HG02840 (cell line): ENCODE data around the gene HAUS8.
"Not testable (repeated sequence)": the region's sequence is repeated elsewhere in the genome, so short reads cannot be mapped to it uniquely, and the experiment has no call there.

Experiments
- ATAC-seq: cut with Tn5 transposase; IDR thresholded peaks from one replicate; pipeline ENCODE4 v1.9.1; 2021; ENCODE audit warnings: mild to moderate bottlenecking, moderate library complexity, moderate number of reproducible peaks; ENCODE audit not compliant: unreplicated experiment, low FRiP score

The HAUS8 gene

DNA sequence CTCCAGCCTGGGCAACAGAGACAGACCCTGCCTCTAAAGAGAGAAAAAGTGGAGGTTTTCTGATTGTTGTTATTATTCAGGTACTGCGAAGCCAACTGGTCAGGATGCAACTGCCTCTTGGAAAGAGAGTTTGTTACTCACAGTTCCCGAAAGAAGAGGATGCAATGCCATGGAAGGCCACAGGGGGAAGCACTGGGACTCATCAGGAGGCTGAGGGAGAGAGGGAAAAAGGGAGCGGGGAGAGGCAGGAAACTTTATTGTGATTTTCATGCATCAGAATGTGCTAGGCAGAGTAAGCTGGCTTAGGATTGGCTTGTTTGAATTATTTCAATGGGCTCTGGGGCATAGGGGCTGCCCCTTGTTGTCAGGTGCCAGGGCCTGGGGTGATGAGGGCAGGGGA lies 27.9 kb upstream of the HAUS8 start:
- ATAC-seq = no peak

DNA sequence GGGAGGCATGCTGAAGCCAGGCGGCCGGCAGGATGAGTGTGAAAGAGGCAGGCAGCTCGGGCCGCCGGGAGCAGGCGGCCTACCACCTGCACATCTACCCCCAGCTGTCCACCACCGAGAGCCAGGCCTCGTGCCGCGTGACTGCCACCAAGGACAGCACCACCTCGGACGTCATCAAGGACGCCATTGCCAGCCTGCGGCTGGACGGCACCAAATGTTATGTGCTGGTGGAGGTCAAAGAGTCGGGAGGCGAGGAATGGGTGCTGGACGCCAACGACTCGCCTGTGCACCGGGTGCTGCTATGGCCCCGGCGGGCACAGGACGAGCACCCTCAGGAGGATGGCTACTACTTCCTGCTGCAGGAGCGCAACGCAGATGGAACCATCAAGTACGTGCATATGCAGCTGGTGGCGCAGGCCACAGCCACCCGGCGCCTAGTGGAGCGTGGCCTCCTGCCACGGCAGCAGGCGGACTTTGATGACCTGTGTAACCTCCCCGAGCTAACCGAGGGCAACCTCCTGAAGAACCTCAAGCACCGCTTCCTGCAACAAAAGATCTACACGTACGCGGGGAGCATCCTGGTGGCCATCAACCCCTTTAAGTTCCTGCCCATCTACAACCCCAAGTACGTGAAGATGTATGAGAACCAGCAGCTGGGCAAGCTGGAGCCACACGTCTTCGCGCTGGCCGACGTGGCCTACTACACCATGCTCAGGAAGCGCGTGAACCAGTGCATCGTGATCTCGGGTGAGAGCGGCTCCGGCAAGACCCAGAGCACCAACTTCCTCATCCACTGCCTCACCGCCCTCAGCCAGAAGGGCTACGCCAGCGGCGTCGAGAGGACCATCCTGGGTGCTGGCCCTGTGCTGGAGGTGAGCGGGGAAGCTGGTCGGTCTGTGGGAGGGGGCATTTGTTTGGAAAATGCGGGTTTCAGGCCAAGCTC lies 26.7 kb upstream of the HAUS8 start:
- no peak for ATAC-seq

DNA sequence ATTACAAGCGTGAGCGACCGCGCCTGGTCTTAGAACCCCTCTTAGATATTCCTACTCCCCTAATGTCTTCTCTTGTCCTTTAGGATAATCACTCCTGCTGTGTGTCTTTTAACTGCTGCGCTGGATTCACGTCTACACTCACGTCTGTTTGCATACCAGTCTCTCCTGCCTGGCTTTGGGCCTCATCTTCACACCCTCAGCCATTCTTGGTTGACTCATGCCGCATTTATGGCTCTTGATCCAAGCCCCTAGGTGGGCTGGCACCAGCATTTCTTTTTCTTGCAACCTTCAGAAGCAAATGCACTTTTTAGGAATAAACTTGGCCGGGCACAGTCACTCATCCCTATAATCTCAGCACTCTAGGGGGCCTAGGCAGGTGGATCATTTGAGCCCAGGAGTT lies 23.1 kb upstream of the HAUS8 start:
- no peak for ATAC-seq

- ATAC-seq = no peak
Observed at GRCh38 chr19:17097593-17098126, 22.4 kb upstream of the HAUS8 start.

DNA sequence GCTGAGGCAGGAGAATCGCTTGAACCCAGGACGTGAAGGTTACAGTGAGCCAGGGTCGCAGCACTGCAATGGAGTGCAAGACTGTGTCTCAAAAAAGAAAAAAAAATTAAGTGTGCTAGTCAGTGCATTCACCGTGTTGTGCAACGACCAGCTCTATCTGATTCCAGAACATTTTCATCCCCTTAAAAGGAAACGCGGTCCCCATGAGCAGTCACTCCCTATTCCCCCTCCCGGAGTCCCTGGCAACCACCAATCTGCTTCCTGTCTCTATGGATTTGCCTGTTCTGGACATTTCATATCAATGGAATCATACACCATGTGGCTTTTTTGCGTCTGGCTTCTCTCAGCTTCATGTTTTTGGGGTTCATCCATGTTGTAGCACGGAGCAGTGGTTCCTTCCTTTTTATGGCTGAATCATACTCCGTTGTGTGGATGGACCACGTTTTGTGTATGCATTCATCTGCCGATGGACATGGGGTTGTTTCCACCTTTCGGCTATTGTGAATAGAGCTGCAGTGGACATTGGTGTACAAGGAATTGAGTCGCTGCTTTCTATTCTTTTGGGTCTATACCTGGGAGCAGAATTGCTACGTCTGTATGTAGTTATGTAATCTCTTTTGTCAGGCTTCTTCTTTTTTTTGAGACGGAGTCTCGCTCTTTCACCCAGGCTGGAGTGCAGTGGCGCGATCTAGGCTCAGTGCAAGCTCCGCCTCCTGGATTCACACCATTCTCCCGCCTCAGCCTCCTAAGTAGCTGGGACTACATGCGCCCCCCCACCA lies 20.1 kb upstream of the HAUS8 start:
- ATAC-seq = no peak

DNA sequence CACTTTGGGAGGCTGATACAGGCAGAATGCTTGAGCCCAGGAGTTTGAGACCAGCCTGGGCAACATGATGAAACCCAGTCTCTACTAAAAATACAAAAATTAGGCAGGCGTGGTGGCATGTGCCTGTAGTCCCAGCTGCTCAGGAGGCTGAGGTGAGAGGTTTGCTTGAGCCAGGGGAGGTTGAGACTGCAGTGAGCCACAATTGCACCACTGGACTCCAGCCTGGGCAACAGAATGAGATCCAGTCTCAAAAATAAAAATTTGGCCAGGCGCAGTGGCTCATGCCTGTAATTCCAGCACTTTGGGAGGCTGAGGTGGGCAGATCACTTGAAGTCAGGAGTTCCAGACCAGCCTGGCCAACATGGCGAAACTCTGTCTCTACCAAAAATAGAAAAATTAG lies 19.4 kb upstream of the HAUS8 start:
- not testable (repeated sequence) for ATAC-seq

GRCh38 chr19:17092696-17093095 lies 17.4 kb upstream of the HAUS8 start:
- no peak for ATAC-seq

DNA sequence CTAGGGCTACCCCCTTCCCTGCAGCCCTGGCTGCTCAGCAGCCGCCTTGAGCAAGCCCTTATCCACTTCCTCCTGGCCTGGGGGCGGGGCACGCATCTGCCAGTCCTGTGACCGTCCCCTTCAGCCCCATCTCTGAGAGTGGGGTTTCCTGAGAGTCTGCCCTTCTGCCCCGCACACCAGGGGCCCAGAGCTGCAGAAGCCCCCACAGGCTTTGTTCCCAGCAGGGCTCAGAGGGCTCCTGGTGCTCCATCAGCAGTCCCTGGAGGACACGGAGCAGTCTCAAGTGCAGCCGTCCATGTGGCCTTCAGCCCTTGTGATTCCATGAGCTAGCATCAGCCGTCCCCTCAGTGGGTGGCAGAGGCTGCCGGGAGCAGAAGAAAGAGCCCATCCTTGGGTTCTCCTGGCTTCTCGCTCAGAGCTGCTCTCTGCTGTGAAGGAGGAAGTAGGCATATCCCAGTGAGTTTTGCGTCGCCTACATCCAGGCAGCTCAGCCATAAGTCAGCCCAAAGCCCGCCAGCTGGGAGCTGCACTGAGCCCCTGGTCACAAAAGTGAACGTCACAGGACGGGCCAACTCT lies 16.6 kb upstream of the HAUS8 start:
- ATAC-seq = no peak

- no peak for ATAC-seq
Observed at GRCh38 chr19:17090583-17090982, 15.3 kb upstream of the HAUS8 start.

DNA sequence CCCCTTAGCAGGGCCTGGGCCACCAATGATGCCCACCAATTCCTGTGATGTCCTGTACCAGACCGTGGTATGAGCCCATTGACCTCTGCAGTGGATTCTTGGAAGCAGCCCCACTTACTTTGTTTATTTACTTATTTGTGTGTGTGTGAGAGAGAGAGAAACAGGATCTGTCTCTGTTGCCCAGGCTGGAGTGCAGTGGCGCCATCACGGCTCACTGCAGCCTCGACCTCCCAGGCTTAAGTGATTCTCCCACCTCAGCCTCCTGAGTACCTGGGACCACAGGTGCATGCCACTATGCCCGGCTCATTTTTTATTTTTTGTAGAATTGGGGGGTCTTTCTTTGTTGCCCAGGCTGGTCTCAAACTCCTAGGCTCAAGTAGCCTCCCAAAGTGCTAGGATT lies 13.3 kb upstream of the HAUS8 start:
- no peak for ATAC-seq

DNA sequence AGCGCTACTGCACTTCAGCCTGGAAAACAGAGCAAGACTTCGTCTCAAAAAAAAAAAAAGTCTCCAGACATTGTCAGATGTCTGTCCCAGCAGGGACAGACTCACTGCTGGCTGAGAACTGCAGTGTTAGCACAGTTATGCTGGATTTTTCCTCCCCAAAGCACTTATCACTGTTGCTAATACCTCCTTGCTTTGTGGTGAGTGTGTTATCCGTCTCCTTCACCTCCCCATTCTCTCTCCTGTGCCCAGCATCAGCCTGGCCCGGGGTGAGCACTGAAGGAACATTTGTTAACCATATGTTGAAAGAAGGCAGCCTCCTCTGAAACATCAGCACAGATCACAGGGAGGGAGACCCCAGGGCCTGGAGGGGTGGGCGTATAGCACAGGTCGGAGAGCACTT lies 11.6 kb upstream of the HAUS8 start:
- no peak for ATAC-seq

GRCh38 chr19:17086120-17086519 lies 10.9 kb upstream of the HAUS8 start:
- no peak for ATAC-seq

DNA sequence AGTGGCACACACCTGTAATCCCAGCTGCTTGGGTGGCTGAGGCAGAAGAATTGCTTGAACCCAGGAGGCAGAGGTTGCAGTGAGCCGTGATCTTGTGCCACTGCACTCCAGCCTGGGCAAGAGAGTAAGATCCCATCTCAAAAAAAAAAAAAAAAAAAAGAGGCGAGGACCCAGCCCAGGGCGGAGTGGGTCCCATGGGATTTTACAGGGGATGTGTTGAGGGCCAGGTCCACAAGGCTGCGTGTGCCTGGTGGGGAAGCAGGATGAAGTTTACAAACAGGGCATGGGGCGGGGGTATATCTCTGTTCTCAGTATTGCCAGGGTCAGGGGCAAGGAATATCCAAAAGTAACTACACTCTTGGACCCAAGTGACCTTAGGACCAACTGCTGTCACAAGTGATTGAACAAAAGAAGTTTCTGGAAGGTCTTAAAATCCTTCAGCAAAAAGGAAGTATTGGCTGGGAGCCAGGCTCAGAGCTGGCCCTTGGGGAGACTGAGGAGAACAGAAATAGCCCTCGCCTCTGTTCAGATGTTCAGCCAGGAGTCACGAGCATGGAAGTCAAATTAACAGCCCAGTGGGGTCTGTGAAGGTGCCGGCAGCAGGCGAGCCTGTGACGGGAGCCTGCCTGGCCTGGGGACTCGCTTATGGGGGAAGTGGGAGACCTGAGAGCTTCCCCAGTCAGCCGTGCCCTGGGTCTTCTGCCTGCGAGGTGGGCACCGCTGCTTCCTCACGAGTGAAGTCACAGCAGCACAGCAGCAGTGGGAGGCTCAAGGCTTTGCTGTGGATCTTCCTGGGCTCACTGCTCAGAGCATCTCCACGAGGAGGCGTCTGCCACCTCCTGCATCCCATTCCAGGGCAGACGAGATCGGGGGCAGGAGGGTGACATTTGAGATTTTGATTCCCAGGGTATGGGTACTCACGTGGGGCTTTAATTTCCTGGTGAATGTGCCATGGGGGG lies 6.7 kb upstream of the HAUS8 start:
- ATAC-seq = no peak

GRCh38 chr19:17080440-17080801 lies 5.2 kb upstream of the HAUS8 start:
- no peak for ATAC-seq

DNA sequence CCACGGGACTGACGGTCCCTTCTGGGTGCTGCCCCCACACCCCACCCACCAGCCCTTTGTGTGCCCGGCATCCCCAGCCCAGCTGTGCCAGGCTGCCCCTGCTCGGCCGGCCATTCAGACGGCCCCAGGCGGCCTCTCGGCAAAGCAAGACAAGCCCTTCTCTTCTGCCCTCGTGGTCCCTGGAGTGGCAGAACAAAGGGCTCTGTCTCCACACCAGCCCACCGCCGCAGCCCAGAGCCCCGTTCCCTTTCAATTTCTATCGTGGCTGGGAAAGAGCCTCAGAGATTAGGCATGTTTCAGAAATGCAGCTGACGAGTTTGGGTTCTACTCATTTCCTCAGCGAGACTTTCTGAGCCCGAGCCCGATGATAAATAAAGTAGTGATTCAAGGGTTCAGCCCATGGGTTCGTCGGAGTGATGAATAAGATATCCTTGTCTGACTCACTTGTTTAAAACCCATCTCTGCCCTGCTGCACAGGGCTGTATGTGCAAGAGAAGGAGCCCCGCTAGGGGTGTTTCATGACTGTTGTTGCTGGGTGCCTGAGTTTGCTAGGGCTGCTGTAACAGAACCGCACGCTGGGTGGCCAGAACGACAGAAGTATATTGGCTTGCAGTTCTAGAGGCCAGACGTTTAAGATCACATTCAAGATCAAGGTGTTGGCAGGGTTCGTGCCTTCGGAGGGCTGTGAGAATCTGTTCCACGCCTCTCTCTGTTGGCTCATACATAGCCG lies 4.6 kb upstream of the HAUS8 start:
- no peak for ATAC-seq

GRCh38 chr19:17078920-17079709 lies 3.9 kb upstream of the HAUS8 start:
- no peak for ATAC-seq

- ATAC-seq = no peak
Observed at GRCh38 chr19:17078036-17078919, 3.0 kb upstream of the HAUS8 start.
